HFF-Myc (cell line): ENCODE measurements around the gene HCRTR2.

Source experiments
- DNase-seq: peaks from one replicate; pipeline ENCODE4 v3.0.0-alpha.2; 2011; ENCODE audit warnings: low read depth; ENCODE audit errors: extremely low read depth
- H3K4me3 ChIP-seq: replicated peaks from 2 replicates; pipeline ENCODE4 v1.5.1; 2011; ENCODE audit warnings: low read depth, mild to moderate bottlenecking, control low read depth, low read length
- CTCF ChIP-seq: IDR thresholded peaks from 2 replicates; pipeline ENCODE4 v1.5.1; 2012; ENCODE audit warnings: mild to moderate bottlenecking, low read depth, low read length, control low read depth; ENCODE audit errors: missing control alignments

The HCRTR2 gene

GRCh38 chr6:55260181-55260580, 85.9 kb downstream of the HCRTR2 start:
- DNase-seq = no peak
- TF ChIP-seq CTCF = no peak
- H3K4me3 ChIP-seq = no peak overlapping the region

DNA sequence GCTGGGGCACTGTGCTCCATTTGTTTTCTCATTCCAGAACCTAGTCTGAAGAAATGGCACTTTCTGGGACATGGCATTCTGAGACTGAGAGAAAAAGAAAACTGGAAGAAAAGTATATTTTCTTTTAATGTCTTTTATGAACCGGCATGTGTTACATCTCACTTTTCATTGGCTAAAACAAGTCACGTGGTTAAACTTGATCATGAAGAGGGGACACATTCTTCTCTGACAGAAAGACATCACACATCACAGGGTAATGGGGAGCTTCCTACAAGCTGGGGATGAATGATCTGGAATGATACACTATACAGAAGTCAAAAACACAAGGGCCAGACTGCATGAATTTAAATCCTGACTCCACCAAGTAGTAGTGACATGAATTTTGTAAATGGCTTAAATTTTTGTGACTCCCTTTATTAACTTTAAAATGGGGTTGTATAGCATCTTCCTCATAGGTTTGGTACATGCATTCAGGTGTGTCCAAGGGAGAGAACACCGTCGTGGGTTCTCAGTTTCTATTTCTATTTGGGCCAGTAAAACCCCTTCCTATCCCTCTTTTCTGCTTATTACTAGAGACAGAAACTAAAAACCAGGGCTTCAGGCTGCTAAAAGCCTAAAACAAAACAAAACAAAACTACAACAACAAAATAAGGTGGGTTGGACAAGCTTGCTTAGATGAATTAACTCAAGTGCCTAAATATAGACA, 91.2 kb downstream of the HCRTR2 start:
- no peak for DNase-seq
- no peak overlapping the region for H3K4me3 ChIP-seq
- no peak for TF ChIP-seq CTCF

- TF ChIP-seq CTCF = no peak
- H3K4me3 ChIP-seq = no peak overlapping the region
- DNase-seq = no peak
These were observed 92.6 kb downstream of the HCRTR2 start for GRCh38 chr6:55266896-55267295.

DNA sequence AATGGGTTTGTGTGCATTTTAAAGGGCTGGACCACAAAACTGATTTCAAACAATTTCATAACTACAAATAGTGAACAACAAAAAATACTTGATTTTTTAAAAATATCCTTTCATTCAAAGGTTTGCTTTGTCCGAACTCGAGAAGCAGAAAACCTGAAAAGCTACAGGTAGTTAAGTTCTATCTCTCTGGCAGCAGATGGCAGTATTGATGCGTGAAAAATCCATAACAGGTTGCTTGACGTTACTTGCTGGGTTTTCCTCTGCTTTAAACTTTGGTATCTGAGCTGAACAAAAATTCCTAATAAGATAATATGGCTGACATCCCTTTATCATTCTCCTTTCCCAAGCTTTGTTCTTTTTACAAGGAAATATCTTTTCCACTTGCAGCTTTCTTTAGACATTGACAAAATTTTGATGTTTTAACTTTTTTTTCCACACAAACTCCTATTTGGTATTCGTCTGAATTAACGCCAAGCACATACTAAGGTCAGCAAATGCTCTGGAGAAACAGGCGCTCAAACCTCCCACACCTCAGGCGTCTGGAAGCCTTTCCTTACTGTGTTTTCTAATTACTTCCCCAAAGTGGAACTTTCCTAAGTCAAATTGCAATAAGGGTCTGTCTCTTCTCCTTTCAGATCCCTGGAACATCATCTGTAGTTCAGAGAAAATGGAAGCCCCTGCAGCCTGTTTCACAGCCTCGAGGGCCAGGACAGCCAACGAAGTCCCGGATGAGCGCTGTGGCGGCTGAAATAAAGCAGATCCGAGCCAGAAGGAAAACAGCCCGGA, 102.6 kb downstream of the HCRTR2 start:
- TF ChIP-seq CTCF = peak; percentile 62
- DNase-seq = peak; percentile 22
- no peak overlapping the region for H3K4me3 ChIP-seq

- DNase-seq = no peak
- H3K4me3 ChIP-seq = no peak overlapping the region
- TF ChIP-seq CTCF = no peak
These were observed 103.3 kb downstream of the HCRTR2 start for GRCh38 chr6:55277646-55278045.

GRCh38 chr6:55281215-55281614, 106.9 kb downstream of the HCRTR2 start:
- H3K4me3 ChIP-seq = no peak overlapping the region
- no peak for DNase-seq
- no peak for TF ChIP-seq CTCF
